ENCODE data around the gene CHRDL1. TPM values are rescaled to one million over a fixed set of nuclear protein-coding genes. Genes with fewer than 3 reads are reported as not detected.

The CHRDL1 gene
- polyA plus RNA-seq, 1 donor from 2014 or later: 2.0 TPM

- Histone ChIP-seq H3K9ac (ENCODE audit: low read length) (no peak overlapping the region), H3K27ac (ENCODE audit: low read length) (no peak overlapping the region), H3K79me2 (replicated peaks; ENCODE audit: insufficient read depth, low read length) (no peaks in the 10 kb centered on the region), H3K9me2 (ENCODE audit: insufficient read depth, low read length) (no peaks in the 10 kb centered on the region), H2AFZ (ENCODE audit: low read depth, low read length) (no peak overlapping the region), H3K27me3 (ENCODE audit: insufficient read depth, low read depth, low read length) (no peaks in the 10 kb centered on the region), H3K36me3 (ENCODE audit: insufficient read depth, low read length) (no peaks in the 10 kb centered on the region), H4K20me1 (ENCODE audit: insufficient read depth) (no peaks in the 10 kb centered on the region), H3K4me2 (ENCODE audit: low read length) (no peak overlapping the region), H3K9me3 (ENCODE audit: low read length) (no peaks in the 10 kb centered on the region), H3K4me3 (ENCODE audit: low read length) (no peak overlapping the region), H3F3A (ENCODE audit: insufficient read depth, low read length, poor library complexity, severe bottlenecking) (no peaks in the 10 kb centered on the region)
- TF ChIP-seq POLR2AphosphoS5 (IDR thresholded peaks at IDR 0.05) (no peak), RAD21 (conservative IDR thresholded peaks at IDR 0.05) (no peak), EZH2 (IDR thresholded peaks at IDR 0.05; ENCODE audit: borderline replicate concordance, insufficient read depth, low read length, poor library complexity, severe bottlenecking) (no peak), EP300 (conservative IDR thresholded peaks at IDR 0.05; ENCODE audit: poor library complexity, severe bottlenecking) (no peak), MXI1 (conservative IDR thresholded peaks at IDR 0.05; ENCODE audit: poor library complexity, severe bottlenecking) (no peak), TAF1 (IDR thresholded peaks at IDR 0.05; ENCODE audit: low read depth) (no peak), CTCF (IDR thresholded peaks at IDR 0.05; ENCODE audit: poor library complexity, severe bottlenecking) (no peak)
Observed at GRCh38 chrX:110734271-110734670, 61.3 kb downstream of the CHRDL1 start.

- Histone ChIP-seq H2AFZ (ENCODE audit: low read depth, low read length) (no peak overlapping the region), H3F3A (ENCODE audit: insufficient read depth, low read length, poor library complexity, severe bottlenecking) (no peaks in the 10 kb centered on the region), H3K79me2 (replicated peaks; ENCODE audit: insufficient read depth, low read length) (no peaks in the 10 kb centered on the region), H4K20me1 (ENCODE audit: insufficient read depth) (no peaks in the 10 kb centered on the region), H3K27ac (ENCODE audit: low read length) (no peak overlapping the region), H3K9me3 (ENCODE audit: low read length) (no peaks in the 10 kb centered on the region), H3K9ac (ENCODE audit: low read length) (no peak overlapping the region), H3K9me2 (ENCODE audit: insufficient read depth, low read length) (no peaks in the 10 kb centered on the region), H3K36me3 (ENCODE audit: insufficient read depth, low read length) (no peaks in the 10 kb centered on the region), H3K4me3 (ENCODE audit: low read length) (no peak overlapping the region), H3K27me3 (ENCODE audit: insufficient read depth, low read depth, low read length) (no peaks in the 10 kb centered on the region), H3K4me2 (ENCODE audit: low read length) (no peak overlapping the region)
- no peak for TF ChIP-seq POLR2AphosphoS5 (IDR thresholded peaks at IDR 0.05)
- no peak for TF ChIP-seq MXI1 (conservative IDR thresholded peaks at IDR 0.05; ENCODE audit: poor library complexity, severe bottlenecking)
- no peak for TF ChIP-seq SMC3 (conservative IDR thresholded peaks at IDR 0.05; ENCODE audit: poor library complexity)
- no peak for TF ChIP-seq EZH2 (IDR thresholded peaks at IDR 0.05; ENCODE audit: borderline replicate concordance, insufficient read depth, low read length, poor library complexity, severe bottlenecking)
- no peak for TF ChIP-seq EP300 (conservative IDR thresholded peaks at IDR 0.05; ENCODE audit: poor library complexity, severe bottlenecking)
- TF ChIP-seq, protein P1, sequence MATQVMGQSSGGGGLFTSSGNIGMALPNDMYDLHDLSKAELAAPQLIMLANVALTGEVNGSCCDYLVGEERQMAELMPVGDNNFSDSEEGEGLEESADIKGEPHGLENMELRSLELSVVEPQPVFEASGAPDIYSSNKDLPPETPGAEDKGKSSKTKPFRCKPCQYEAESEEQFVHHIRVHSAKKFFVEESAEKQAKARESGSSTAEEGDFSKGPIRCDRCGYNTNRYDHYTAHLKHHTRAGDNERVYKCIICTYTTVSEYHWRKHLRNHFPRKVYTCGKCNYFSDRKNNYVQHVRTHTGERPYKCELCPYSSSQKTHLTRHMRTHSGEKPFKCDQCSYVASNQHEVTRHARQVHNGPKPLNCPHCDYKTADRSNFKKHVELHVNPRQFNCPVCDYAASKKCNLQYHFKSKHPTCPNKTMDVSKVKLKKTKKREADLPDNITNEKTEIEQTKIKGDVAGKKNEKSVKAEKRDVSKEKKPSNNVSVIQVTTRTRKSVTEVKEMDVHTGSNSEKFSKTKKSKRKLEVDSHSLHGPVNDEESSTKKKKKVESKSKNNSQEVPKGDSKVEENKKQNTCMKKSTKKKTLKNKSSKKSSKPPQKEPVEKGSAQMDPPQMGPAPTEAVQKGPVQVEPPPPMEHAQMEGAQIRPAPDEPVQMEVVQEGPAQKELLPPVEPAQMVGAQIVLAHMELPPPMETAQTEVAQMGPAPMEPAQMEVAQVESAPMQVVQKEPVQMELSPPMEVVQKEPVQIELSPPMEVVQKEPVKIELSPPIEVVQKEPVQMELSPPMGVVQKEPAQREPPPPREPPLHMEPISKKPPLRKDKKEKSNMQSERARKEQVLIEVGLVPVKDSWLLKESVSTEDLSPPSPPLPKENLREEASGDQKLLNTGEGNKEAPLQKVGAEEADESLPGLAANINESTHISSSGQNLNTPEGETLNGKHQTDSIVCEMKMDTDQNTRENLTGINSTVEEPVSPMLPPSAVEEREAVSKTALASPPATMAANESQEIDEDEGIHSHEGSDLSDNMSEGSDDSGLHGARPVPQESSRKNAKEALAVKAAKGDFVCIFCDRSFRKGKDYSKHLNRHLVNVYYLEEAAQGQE (IDR thresholded peaks at IDR 0.05; ENCODE audit: borderline replicate concordance): no peak
- no peak for TF ChIP-seq TAF1 (IDR thresholded peaks at IDR 0.05; ENCODE audit: low read depth)
- no peak for TF ChIP-seq RAD21 (conservative IDR thresholded peaks at IDR 0.05)
- TF ChIP-seq CTCF (IDR thresholded peaks at IDR 0.05; ENCODE audit: poor library complexity, severe bottlenecking): no peak
Observed at GRCh38 chrX:110733166-110733565, 62.5 kb downstream of the CHRDL1 start.

All from neural cell (in vitro differentiated cells).